ENCODE data around the gene ZNF664. TPM values are rescaled to one million over a fixed set of nuclear protein-coding genes. Genes with fewer than 3 reads are reported as not detected.

ZNF664 gene
- total RNA-seq, 1 experiment from 2014 or later = 124 TPM

GRCh38 chr12:123972457-123973401 is at the start of gene ZNF664, which contains the start of gene CCDC92 (continued):
- TF ChIP-seq REST (IDR thresholded peaks at IDR 0.05; ENCODE audit: low read depth) = no peak
- TF ChIP-seq POLR2AphosphoS5 (IDR thresholded peaks at IDR 0.05; ENCODE audit: low read depth, low read length) = peak; percentile 94
- no peak for TF ChIP-seq CEBPB (IDR thresholded peaks at IDR 0.05; ENCODE audit: low read depth)

GRCh38 chr12:123923927-123924326 is 49.1 kb upstream of the ZNF664 start:
- no peaks in the 10 kb centered on the region for H3K4me1 ChIP-seq (ENCODE audit: control insufficient read depth in 1 of 2, insufficient read depth in 2 of 2, low read length in 2 of 2)
- no peak for TF ChIP-seq ZFX (IDR thresholded peaks at IDR 0.05)
- no peak for TF ChIP-seq ATF3 (IDR thresholded peaks at IDR 0.05)
- TF ChIP-seq EZH2phosphoT487 (IDR thresholded peaks at IDR 0.05; ENCODE audit: borderline replicate concordance) = no peak
- TF ChIP-seq YY1 (IDR thresholded peaks at IDR 0.05; ENCODE audit: extremely low read depth, insufficient replicate concordance, low read depth, low read length) = no peak
- TF ChIP-seq ZBTB33 (IDR thresholded peaks at IDR 0.05; ENCODE audit: extremely low read depth, insufficient replicate concordance, low read length) = no peak
- no peak for TF ChIP-seq EGR1 (IDR thresholded peaks at IDR 0.05; ENCODE audit: low read depth)
- no peak for TF ChIP-seq JUND (IDR thresholded peaks at IDR 0.05)
- TF ChIP-seq RAD21 (IDR thresholded peaks at IDR 0.05; ENCODE audit: low read depth) = no peak
- no peak for TF ChIP-seq SP1 (IDR thresholded peaks at IDR 0.05; ENCODE audit: low read depth)
- TF ChIP-seq ZNF274 (IDR thresholded peaks at IDR 0.05; ENCODE audit: low read depth, low read length) = no peak
- no peak for TF ChIP-seq EZH2 (IDR thresholded peaks at IDR 0.05)
- no peak for TF ChIP-seq CTCF (IDR thresholded peaks at IDR 0.05 in 2 of 3, conservative IDR thresholded peaks at IDR 0.05 in 1 of 3; ENCODE audit: borderline replicate concordance in 1 of 3, insufficient read depth in 1 of 3, low read depth in 2 of 3, low read length in 2 of 3)
- TF ChIP-seq TCF7L2 (IDR thresholded peaks at IDR 0.05; ENCODE audit: borderline replicate concordance, extremely low read depth, insufficient read depth, insufficient read length) = no peak

More at GRCh38 chr12:123923927-123924326, 49.1 kb upstream of the ZNF664 start:
- H3K9me3 ChIP-seq (ENCODE audit: control insufficient read depth in 1 of 2, insufficient read depth in 1 of 2, low read depth in 1 of 2, low read length in 2 of 2) = no peaks in the 10 kb centered on the region
- BruUV-seq (replicated peaks) = no TSS peak
- no peaks in the 10 kb centered on the region for H3K36me3 ChIP-seq (ENCODE audit: control insufficient read depth in 1 of 2, insufficient read depth in 2 of 2, low read length in 2 of 2)
- H4K20me1 ChIP-seq (ENCODE audit: insufficient read depth) = no peaks in the 10 kb centered on the region
- no peak overlapping the region for H2AFZ ChIP-seq (ENCODE audit: low read depth, low read length, poor library complexity, severe bottlenecking)
- H3K4me2 ChIP-seq (ENCODE audit: low read length) = no peak overlapping the region
- intact Hi-C loops (cut with micrococcal nuclease) = no loop called here
- ChIA-PET RAD21 (ENCODE audit: low non-redundant PET in 1 of 2, low total read pairs in 2 of 2, uncharacterized antibody in 2 of 2, unreplicated experiment in 2 of 2) (no interaction called here), POLR2A (no interaction called here), CTCF (no interaction called here)
- H3K27me3 ChIP-seq (ENCODE audit: insufficient read depth, low read length) = no peaks in the 10 kb centered on the region
- no peak overlapping the region for H3K4me3 ChIP-seq (replicated peaks in 1 of 2; ENCODE audit: low read depth in 1 of 2, low read length in 2 of 2)
- no peak for ATAC-seq
- no peaks in the 10 kb centered on the region for H3K79me2 ChIP-seq (ENCODE audit: insufficient read depth, low read length)
- H3K9me2 ChIP-seq (ENCODE audit: insufficient read depth) = no peaks in the 10 kb centered on the region
- DNase-seq (ENCODE audit: low read depth, low spot score) = no peak
- H3K27ac ChIP-seq (ENCODE audit: low read depth, low read length) = no peak overlapping the region
- no peak overlapping the region for H3K9ac ChIP-seq (ENCODE audit: low read length)

All from HCT116 (cell line).